GM18505 (cell line): ENCODE data around the gene TRDN.
"Not testable (repeated sequence)": the region's sequence is repeated elsewhere in the genome, so short reads cannot be mapped to it uniquely, and the experiment has no call there.

Experiments
- ATAC-seq: cut with Tn5 transposase; IDR thresholded peaks from one replicate; pipeline ENCODE4 v1.9.1; 2021; ENCODE audit not compliant: unreplicated experiment
- POLR2A ChIP-seq: IDR thresholded peaks from 4 replicates; pipeline ENCODE4 v1.6.1; 2011; ENCODE audit warnings: borderline replicate concordance; ENCODE audit not compliant: insufficient read depth, insufficient read length; ENCODE audit errors: extremely low read depth

TRDN gene

GRCh38 chr6:123462152-123462551 is 174.6 kb downstream of the TRDN start:
- ATAC-seq: no peak
- no peak for TF ChIP-seq POLR2A

- no peak for ATAC-seq
- TF ChIP-seq POLR2A: no peak
Observed at GRCh38 chr6:123458218-123458617, 178.5 kb downstream of the TRDN start.

- no peak for TF ChIP-seq POLR2A
Observed at GRCh38 chr6:123456836-123457235, 179.9 kb downstream of the TRDN start.

GRCh38 chr6:123454448-123454847 is 182.3 kb downstream of the TRDN start:
- no peak for ATAC-seq
- TF ChIP-seq POLR2A: no peak

More at GRCh38 chr6:123456836-123457235, 179.9 kb downstream of the TRDN start:
- no peak for ATAC-seq

- not testable (repeated sequence) for ATAC-seq
Observed at GRCh38 chr6:123453071-123453470, 183.7 kb downstream of the TRDN start.

GRCh38 chr6:123448306-123448884 is 188.4 kb downstream of the TRDN start:
- ATAC-seq: no peak
- no peak for TF ChIP-seq POLR2A

GRCh38 chr6:123447315-123447937 is 189.3 kb downstream of the TRDN start:
- no peak for ATAC-seq
- TF ChIP-seq POLR2A: no peak

- no peak for ATAC-seq
- TF ChIP-seq POLR2A: no peak
Observed at GRCh38 chr6:123439371-123439770, 197.4 kb downstream of the TRDN start.

GRCh38 chr6:123434186-123434585 is 202.6 kb downstream of the TRDN start:
- no peak for TF ChIP-seq POLR2A
- no peak for ATAC-seq

GRCh38 chr6:123430970-123431369 is 205.8 kb downstream of the TRDN start:
- TF ChIP-seq POLR2A: no peak
- no peak for ATAC-seq

GRCh38 chr6:123427008-123427407 is 209.7 kb downstream of the TRDN start:
- TF ChIP-seq POLR2A: no peak
- ATAC-seq: no peak

- no peak for TF ChIP-seq POLR2A
- ATAC-seq: no peak
Observed at GRCh38 chr6:123423130-123423529, 213.6 kb downstream of the TRDN start.

- no peak for ATAC-seq
- no peak for TF ChIP-seq POLR2A
Observed at GRCh38 chr6:123420512-123420911, 216.2 kb downstream of the TRDN start.

- TF ChIP-seq POLR2A: no peak
- ATAC-seq: no peak
Observed at GRCh38 chr6:123418071-123418470, 218.7 kb downstream of the TRDN start.

- TF ChIP-seq POLR2A: no peak
Observed at GRCh38 chr6:123417535-123417934, 219.2 kb downstream of the TRDN start.

GRCh38 chr6:123415844-123416468 is 220.8 kb downstream of the TRDN start:
- ATAC-seq: peak; percentile 93
- no peak for TF ChIP-seq POLR2A

More at GRCh38 chr6:123417535-123417934, 219.2 kb downstream of the TRDN start:
- no peak for ATAC-seq
